Gastrocnemius medialis (tissue), 4 donors: Measurements from ENCODE around the gene KPNA5.

Experiments used
- POLR2A ChIP-seq, 2 donors: fragments of 450-650 bp; IDR thresholded peaks; one replicate each; pipeline ENCODE4 v1.6.1; 2017; ENCODE audit warnings: antibody characterized with exemption in 2 of 2, mild to moderate bottlenecking in 2 of 2, moderate library complexity in 2 of 2
- TF ChIP-seq, protein P1 (sequence below), 5 experiments: fragments of 450-650 bp in 3 of 5; fragments of 200-600 bp in 2 of 5; sonication (generic) in 2 of 5; IDR thresholded peaks in 4 of 5; conservative IDR thresholded peaks in 1 of 5; 1 replicate in 4 of 5; 2 replicates in 1 of 5; pipeline ENCODE4 v1.5.1; 2016 to 2019; ENCODE audit warnings: antibody characterized with exemption in 5 of 5, mild to moderate bottlenecking in 3 of 5, moderate library complexity in 3 of 5

DNA sequence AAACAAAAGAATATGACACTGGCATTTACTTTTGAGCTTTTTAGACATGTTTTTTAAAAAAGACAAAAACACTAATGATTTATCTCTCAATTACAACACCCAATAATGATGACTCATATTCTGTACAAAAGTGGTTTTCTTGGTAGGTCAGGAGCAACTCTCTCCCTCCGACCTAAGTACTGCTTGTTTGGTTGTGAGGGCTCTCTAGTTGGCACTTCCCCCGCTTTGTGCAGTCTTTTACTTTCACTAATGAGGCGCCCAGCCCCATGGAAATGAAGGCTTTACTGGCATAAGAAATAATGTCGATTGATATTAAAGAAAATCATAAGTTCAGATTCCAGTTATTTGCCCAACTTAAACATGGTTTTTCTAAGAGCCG is 1.3 kb downstream of the KPNA5 start:
- TF ChIP-seq, protein P1, sequence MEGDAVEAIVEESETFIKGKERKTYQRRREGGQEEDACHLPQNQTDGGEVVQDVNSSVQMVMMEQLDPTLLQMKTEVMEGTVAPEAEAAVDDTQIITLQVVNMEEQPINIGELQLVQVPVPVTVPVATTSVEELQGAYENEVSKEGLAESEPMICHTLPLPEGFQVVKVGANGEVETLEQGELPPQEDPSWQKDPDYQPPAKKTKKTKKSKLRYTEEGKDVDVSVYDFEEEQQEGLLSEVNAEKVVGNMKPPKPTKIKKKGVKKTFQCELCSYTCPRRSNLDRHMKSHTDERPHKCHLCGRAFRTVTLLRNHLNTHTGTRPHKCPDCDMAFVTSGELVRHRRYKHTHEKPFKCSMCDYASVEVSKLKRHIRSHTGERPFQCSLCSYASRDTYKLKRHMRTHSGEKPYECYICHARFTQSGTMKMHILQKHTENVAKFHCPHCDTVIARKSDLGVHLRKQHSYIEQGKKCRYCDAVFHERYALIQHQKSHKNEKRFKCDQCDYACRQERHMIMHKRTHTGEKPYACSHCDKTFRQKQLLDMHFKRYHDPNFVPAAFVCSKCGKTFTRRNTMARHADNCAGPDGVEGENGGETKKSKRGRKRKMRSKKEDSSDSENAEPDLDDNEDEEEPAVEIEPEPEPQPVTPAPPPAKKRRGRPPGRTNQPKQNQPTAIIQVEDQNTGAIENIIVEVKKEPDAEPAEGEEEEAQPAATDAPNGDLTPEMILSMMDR (IDR thresholded peaks at IDR 0.05 in 4 of 5, conservative IDR thresholded peaks at IDR 0.05 in 1 of 5): no peak
- no peak for TF ChIP-seq POLR2A (IDR thresholded peaks at IDR 0.05)
